GM19397 (cell line): ENCODE measurements around the gene HSPA12A.
A peak's percentile ranks its signal among the peaks of the same experiment; 100 is the strongest.

ENCODE experiments used
- ATAC-seq: cut with Tn5 transposase; IDR thresholded peaks from one replicate; pipeline ENCODE4 v1.9.1; 2021; ENCODE audit warnings: mild to moderate bottlenecking, moderate library complexity; ENCODE audit not compliant: unreplicated experiment

Gene HSPA12A

GRCh38 chr10:116744885-116745284 is 2.5 kb upstream of the HSPA12A start:
- no peak for ATAC-seq

GRCh38 chr10:116744163-116744753 is 1.9 kb upstream of the HSPA12A start:
- no peak for ATAC-seq

- no peak for ATAC-seq
Measured at GRCh38 chr10:116743266-116744064, 1.1 kb upstream of the HSPA12A start.

GRCh38 chr10:116741391-116742351 is 695 bp downstream of the HSPA12A start:
- peak; percentile 8 for ATAC-seq

- ATAC-seq = no peak
Measured at GRCh38 chr10:116740971-116741370, 1.4 kb downstream of the HSPA12A start.

GRCh38 chr10:116738339-116738738 is 4.0 kb downstream of the HSPA12A start:
- no peak for ATAC-seq

- ATAC-seq = no peak
Measured at GRCh38 chr10:116737627-116738327, 4.6 kb downstream of the HSPA12A start.

GRCh38 chr10:116733566-116733965 is 8.8 kb downstream of the HSPA12A start:
- ATAC-seq = no peak

- ATAC-seq = no peak
Measured at GRCh38 chr10:116732573-116732972, 9.8 kb downstream of the HSPA12A start.

GRCh38 chr10:116730464-116731260 is 11.7 kb downstream of the HSPA12A start:
- no peak for ATAC-seq

GRCh38 chr10:116729243-116729642 is 13.1 kb downstream of the HSPA12A start:
- no peak for ATAC-seq

GRCh38 chr10:116728526-116729096 is 13.8 kb downstream of the HSPA12A start:
- no peak for ATAC-seq

- no peak for ATAC-seq
Measured at GRCh38 chr10:116723428-116724281, 18.7 kb downstream of the HSPA12A start.

GRCh38 chr10:116722736-116723427 is 19.5 kb downstream of the HSPA12A start:
- no peak for ATAC-seq

- no peak for ATAC-seq
Measured at GRCh38 chr10:116721547-116722392, 20.6 kb downstream of the HSPA12A start.

GRCh38 chr10:116720668-116721546 is 21.5 kb downstream of the HSPA12A start:
- ATAC-seq = no peak
